Neural progenitor cell (in vitro differentiated cells): ENCODE data around the gene FBXL13.

Source experiments
- EZH2phosphoT487 ChIP-seq: fragments of 200-600 bp; sonication (generic); IDR thresholded peaks from 2 replicates; pipeline ENCODE4 v1.6.1; 2017; ENCODE audit warnings: antibody characterized with exemption
- TF ChIP-seq, protein P1 (sequence below): fragments of 200-600 bp; sonication (generic); IDR thresholded peaks from 2 replicates; pipeline ENCODE4 v1.5.1; 2017; ENCODE audit warnings: antibody characterized with exemption, mild to moderate bottlenecking

- TF ChIP-seq, protein P1, sequence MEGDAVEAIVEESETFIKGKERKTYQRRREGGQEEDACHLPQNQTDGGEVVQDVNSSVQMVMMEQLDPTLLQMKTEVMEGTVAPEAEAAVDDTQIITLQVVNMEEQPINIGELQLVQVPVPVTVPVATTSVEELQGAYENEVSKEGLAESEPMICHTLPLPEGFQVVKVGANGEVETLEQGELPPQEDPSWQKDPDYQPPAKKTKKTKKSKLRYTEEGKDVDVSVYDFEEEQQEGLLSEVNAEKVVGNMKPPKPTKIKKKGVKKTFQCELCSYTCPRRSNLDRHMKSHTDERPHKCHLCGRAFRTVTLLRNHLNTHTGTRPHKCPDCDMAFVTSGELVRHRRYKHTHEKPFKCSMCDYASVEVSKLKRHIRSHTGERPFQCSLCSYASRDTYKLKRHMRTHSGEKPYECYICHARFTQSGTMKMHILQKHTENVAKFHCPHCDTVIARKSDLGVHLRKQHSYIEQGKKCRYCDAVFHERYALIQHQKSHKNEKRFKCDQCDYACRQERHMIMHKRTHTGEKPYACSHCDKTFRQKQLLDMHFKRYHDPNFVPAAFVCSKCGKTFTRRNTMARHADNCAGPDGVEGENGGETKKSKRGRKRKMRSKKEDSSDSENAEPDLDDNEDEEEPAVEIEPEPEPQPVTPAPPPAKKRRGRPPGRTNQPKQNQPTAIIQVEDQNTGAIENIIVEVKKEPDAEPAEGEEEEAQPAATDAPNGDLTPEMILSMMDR = no peak
- no peak for TF ChIP-seq EZH2phosphoT487
These were observed 183.5 kb downstream of the FBXL13 start for GRCh38 chr7:102890971-102891692.
